Astrocyte (in vitro differentiated cells and primary cell): ENCODE data around the gene ATRNL1.

ENCODE experiments used
- EZH2 ChIP-seq: IDR thresholded peaks from 2 replicates; pipeline ENCODE4 v1.6.1; 2012; ENCODE audit warnings: mild to moderate bottlenecking, low read length, inconsistent platforms; ENCODE audit not compliant: insufficient read depth
- TF ChIP-seq, protein P1 (sequence below): IDR thresholded peaks from 2 replicates; pipeline ENCODE4 v1.5.1; 2011; ENCODE audit warnings: low read depth, mild to moderate bottlenecking, inconsistent platforms, low read length, moderate library complexity; ENCODE audit not compliant: insufficient read depth

- TF ChIP-seq, protein P1, sequence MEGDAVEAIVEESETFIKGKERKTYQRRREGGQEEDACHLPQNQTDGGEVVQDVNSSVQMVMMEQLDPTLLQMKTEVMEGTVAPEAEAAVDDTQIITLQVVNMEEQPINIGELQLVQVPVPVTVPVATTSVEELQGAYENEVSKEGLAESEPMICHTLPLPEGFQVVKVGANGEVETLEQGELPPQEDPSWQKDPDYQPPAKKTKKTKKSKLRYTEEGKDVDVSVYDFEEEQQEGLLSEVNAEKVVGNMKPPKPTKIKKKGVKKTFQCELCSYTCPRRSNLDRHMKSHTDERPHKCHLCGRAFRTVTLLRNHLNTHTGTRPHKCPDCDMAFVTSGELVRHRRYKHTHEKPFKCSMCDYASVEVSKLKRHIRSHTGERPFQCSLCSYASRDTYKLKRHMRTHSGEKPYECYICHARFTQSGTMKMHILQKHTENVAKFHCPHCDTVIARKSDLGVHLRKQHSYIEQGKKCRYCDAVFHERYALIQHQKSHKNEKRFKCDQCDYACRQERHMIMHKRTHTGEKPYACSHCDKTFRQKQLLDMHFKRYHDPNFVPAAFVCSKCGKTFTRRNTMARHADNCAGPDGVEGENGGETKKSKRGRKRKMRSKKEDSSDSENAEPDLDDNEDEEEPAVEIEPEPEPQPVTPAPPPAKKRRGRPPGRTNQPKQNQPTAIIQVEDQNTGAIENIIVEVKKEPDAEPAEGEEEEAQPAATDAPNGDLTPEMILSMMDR: no peak
- TF ChIP-seq EZH2: no peak
Measured at GRCh38 chr10:115606741-115607140, 513.6 kb downstream of the ATRNL1 start.
